HL-60/S4 treated with phorbol 12-myristate 13-acetate at 8.2 ng/mL for 4 days and 3 days (cell line): ENCODE measurements around the gene CADM2.

Experiments used
- in situ Hi-C: fragments of 300-500 bp; cut with MboI; formaldehyde crosslinking; loops from 2 replicates; pipeline ENCODE4 v1.15.0; 2022; ENCODE audit warnings: low sequenced_read_pairs

CADM2 gene

GRCh38 chr3:85554153-85554552 lies 595.4 kb downstream of the CADM2 start:
- in situ Hi-C loops: no loop called here

- in situ Hi-C loops: no loop called here
These were observed 601.4 kb downstream of the CADM2 start for GRCh38 chr3:85560088-85560785.

- in situ Hi-C loops: no loop called here
These were observed 608.4 kb downstream of the CADM2 start for GRCh38 chr3:85567071-85567676.

- in situ Hi-C loops: no loop called here
These were observed 612.0 kb downstream of the CADM2 start for GRCh38 chr3:85570819-85571218.

GRCh38 chr3:85571835-85572234 lies 613.0 kb downstream of the CADM2 start:
- in situ Hi-C loops: no loop called here

- in situ Hi-C loops: no loop called here
These were observed 613.6 kb downstream of the CADM2 start for GRCh38 chr3:85572426-85572825.

- in situ Hi-C loops: no loop called here
These were observed 614.2 kb downstream of the CADM2 start for GRCh38 chr3:85572978-85573377.

- in situ Hi-C loops: no loop called here
These were observed 615.4 kb downstream of the CADM2 start for GRCh38 chr3:85574006-85574705.

GRCh38 chr3:85576091-85576690 lies 617.4 kb downstream of the CADM2 start:
- in situ Hi-C loops: no loop called here

GRCh38 chr3:85576697-85577200 lies 618.0 kb downstream of the CADM2 start:
- in situ Hi-C loops: no loop called here

- in situ Hi-C loops: no loop called here
These were observed 626.1 kb downstream of the CADM2 start for GRCh38 chr3:85584779-85585356.

- in situ Hi-C loops: no loop called here
These were observed 627.2 kb downstream of the CADM2 start for GRCh38 chr3:85586018-85586417.

GRCh38 chr3:85589145-85589544 lies 630.4 kb downstream of the CADM2 start:
- in situ Hi-C loops: no loop called here

- in situ Hi-C loops: no loop called here
These were observed 632.7 kb downstream of the CADM2 start for GRCh38 chr3:85591451-85591850.

- in situ Hi-C loops: no loop called here
These were observed 633.5 kb downstream of the CADM2 start for GRCh38 chr3:85592256-85592655.

- in situ Hi-C loops: no loop called here
These were observed 635.9 kb downstream of the CADM2 start for GRCh38 chr3:85594676-85595075.

GRCh38 chr3:85603378-85603777 lies 644.6 kb downstream of the CADM2 start:
- in situ Hi-C loops: no loop called here

- in situ Hi-C loops: no loop called here
These were observed 645.9 kb downstream of the CADM2 start for GRCh38 chr3:85604641-85605040.

GRCh38 chr3:85605066-85605465 lies 646.3 kb downstream of the CADM2 start:
- in situ Hi-C loops: no loop called here

- in situ Hi-C loops: no loop called here
These were observed 667.9 kb downstream of the CADM2 start for GRCh38 chr3:85626662-85627061.

GRCh38 chr3:85627932-85628331 lies 669.1 kb downstream of the CADM2 start:
- in situ Hi-C loops: no loop called here
